GM21367 (cell line): ENCODE measurements around the gene CPA2.
"Not testable (repeated sequence)": the region's sequence is repeated elsewhere in the genome, so short reads cannot be mapped to it uniquely, and the experiment has no call there.

Experiments used
- ATAC-seq: cut with Tn5 transposase; IDR thresholded peaks from one replicate; pipeline ENCODE4 v1.9.1; 2021; ENCODE audit not compliant: unreplicated experiment

The CPA2 gene

DNA sequence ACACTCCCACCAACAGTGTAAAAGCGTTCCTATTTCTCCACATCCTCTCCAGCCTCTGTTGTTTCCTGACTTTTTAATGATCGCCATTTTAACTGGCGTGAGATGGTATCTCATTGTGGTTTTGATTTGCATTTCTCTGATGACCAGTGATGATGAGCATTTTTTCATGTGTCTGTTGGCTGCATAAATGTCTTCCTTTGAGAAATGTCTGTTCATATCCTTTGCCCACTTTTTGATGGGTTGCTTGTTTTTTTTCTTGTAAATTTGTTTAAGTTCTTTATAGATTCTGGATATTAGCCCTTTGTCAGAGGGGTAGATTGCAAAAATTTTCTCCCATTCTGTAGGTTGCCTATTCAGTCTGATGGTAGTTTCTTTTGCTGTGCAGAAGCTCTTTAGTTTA, 17.0 kb upstream of the CPA2 start:
- ATAC-seq, result not testable (repeated sequence)

DNA sequence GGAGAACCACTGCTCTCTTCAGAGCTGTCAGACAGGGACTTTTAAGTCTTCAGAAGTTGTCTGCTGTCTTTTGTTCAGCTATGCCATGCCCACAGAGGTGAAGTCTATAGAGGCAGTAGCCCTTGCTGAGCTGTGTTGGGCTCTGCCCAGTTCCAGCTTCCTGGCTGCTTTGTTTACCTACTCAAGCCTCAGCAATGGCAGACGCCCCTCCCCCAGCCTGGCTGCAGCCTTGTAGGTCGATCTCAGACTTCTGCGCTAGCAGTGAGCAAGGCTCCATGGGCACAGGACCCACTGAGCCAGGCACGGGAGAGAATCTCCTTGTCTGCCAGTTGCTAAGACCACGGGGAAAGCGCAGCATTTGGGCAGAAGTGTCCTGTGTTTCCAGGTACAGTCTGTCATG, 12.1 kb upstream of the CPA2 start:
- no peak for ATAC-seq

DNA sequence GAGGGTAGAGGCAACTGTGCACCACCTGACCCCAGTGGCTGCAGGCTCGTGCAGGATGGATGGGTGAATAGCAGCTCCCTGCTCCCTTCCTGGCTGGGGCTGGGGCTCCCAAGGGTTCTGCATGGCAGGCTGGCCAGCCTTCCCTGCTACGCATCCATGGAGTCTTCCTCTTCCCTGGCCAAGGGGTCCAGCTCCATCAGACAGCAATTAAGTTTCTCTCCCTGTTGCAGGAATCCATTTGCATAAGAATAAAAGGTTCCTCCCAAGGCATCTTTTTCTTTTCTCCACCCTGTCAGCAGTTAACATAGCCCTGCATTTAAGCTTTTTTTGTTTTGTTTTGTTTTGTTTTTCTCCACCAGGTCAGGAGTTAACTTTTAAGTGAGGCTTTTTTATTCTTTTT, 10.0 kb upstream of the CPA2 start:
- no peak for ATAC-seq

DNA sequence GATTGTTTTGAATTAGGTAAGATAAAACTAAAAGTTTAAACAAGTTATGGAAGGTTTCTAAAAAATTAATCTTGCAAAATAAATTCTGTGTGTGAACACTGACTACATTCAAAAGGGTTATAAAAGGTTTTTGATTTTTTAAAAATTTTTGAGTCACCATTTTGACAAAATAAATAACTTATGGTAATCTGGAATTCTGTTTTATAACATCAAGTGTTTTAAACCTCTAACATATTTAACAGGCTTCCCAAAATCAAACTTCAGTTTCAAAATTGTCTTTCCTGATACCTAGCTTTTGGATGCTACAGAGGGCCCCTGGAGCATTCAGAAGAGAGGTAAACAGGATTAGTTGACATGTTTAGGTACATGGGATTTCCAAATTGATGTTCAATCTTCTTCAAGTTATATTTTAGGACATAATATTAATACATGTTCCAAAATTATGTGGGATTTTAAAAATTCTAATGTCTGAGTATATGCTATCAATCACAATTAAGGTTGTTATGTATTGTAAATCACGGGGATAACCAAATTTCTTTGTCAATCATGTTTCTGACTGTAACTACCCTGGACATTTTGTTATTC, 8.1 kb upstream of the CPA2 start:
- no peak for ATAC-seq

DNA sequence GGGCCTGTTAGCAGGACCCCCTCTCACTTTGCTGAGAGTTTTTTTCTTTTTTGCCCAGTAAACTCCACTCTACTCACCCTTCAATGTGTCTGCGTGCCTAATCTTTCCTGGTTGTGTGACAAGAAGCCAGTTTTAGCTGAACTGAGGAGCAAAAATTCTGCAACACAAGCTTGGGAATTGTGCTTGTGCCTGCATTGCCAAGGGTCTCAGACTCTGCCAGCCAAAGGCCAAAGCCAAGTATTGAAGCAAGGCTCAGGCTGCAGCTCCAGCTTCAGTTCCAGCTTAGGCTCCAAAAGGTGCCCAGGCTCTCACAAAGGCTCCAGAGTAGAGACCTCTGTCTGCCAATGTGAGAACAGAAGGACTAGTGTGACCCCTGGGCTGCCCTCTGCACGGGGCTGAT, 4.2 kb upstream of the CPA2 start:
- ATAC-seq, result no peak

DNA sequence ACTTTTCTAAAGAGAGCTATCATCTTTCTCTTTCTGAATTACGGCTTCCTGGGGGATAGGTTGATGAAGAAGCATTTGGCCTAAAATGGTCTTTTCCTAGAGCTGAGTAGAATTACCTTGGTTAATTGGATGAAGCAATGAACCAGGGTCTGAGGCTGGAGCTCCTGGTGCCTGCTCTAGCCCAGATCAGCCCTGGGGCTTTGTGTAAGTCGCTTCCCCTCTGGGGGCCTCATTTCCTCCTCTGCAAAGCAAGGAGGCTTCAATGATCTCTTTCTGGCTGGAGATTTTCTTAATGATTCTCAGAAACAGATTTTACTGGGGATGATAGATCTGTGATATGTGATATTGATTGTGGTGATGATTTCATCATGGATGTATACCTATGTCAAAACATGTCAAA, 3.5 kb upstream of the CPA2 start:
- ATAC-seq, result no peak

DNA sequence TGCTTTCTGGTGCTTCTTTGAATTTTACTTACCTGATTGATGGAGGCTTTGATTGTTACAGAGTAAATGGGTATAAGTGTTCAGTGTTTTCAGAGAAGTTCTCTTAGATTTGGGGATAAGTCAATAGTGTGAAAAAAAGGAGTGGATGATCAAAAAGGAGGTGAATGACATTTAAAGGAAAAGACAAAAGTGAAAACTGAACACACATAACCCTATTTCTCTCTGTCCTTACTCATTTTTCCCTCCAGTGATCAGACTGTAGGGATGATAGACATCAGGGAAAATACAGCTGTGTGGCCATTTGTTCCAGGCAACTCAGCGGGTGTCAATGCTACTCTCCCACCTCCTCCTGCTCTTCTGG, 278 bp downstream of the CPA2 start:
- ATAC-seq, result no peak

DNA sequence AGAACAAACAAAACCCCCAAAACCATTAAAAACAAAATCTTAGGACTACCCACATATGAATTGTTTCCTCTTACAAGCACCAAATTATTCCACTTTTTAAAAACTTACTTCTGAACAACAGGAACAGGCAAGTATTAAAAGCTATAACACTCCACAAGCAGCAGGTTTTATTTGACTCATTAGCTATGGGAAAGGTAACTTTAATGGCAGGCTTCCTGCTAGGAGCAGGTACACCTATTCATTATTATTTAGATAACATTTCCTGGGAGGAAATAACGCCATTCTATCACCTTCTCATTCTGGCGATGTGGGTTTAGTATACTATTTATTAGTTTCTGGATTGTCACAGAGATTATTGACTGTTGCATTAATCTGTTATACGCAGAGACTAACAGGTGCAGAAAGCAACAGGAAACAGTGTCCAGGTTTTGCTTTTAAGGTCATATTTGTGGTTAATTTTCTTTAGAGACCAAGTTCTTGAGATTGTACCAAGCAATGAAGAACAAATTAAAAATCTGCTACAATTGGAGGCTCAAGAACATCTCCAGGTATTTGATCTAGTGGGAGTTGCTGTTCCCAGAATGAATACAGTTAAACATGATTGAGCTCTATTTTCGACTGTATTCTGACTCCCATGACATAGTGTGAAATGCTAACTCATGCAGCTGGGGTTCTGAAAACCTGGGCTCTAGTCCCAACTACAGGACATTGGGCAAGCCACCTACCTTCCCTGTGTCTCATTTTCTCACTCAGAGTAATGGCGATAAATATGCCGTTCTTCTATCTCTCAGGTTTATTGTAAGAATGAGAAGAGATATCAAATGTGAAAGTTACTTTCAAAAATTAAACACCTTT, 2.0 kb downstream of the CPA2 start:
- no peak for ATAC-seq

DNA sequence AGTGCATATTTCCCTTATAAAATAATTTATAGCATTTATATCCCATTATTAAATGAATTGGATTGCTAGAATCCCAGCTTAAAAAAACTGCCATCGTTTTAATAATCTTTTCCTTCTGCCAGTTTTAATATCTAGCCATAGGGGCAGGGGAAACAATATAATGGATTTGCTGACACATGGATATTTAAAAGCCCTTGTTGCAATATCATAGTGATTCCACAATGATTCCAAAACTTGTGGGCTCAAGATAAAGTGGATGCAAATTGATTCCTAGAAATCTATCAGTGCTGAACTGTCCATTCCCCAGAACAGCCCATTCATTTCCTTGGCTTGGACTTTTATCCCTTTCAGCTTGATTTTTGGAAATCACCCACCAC, 2.6 kb downstream of the CPA2 start:
- no peak for ATAC-seq

DNA sequence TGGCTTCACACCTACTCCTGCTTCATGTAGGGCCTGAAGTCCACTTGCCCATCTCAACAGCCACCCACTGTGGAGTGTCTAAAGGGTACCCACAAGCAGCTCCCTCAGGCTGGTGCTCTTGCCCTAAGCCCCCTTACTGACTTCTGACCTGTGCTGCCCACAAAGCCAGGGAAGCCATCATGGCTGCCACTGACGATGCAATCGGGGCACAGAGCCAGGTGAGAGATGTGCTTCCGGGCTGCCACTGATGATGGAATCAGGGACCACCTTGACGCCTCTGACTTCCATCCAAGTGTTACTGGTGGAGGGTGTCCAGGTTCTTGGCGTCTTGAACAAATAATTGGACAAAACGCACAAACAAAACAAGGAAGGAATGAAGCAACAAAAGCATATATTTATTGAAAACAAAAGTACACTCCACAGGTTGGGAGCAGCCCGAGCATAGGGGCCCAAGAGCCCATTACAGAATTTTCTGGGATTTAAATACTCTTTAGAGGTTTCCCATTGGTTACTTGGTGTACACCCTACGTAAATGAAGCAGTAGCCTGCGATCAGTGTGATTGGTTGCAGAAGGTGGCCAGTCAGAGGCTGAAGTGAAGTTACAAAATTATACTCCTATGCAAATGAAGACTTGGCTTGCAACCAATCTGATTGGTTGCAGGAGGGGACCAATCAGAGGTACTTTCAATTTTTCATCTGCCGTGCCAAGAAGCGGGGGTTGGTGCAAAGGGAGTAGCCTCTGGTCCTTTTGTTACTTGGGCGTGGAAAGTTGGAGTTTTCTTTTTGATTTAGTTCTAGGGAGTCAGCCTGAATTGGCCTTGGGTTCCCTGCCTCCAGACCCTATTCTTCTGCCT, 4.5 kb downstream of the CPA2 start:
- no peak for ATAC-seq

DNA sequence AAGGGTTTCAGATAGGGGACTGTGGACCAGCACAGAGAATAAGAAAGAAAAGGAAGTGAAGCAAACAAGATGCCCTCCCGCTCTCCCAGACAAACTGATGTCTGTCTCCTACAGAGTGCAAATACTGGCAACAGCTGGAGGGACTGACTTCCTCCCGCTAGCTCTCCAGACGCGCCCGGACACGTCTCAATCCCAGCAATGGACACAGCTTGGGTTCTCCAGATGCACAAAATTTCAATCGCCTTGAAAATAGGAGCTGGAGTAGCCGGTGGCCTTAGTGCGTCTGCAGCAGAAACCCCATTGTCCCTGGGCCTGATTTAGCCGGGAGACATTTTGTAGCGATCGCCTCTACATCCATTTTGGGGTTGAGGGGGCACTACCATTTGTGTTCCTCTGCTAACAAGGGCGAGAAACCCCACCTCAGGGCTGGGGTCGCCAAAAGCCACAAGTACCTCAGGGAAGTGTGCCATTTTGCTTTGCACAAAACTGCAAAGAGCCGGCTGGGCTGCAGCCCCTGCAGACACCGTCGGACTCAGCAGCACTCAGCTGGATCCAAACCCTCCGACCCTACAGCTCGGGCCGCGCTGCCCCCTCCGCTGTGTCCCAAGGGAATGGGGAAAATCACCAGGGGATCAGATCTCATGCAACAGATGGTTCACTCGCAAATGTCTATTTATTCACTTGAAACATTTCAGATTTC, 5.9 kb downstream of the CPA2 start:
- ATAC-seq, result no peak

DNA sequence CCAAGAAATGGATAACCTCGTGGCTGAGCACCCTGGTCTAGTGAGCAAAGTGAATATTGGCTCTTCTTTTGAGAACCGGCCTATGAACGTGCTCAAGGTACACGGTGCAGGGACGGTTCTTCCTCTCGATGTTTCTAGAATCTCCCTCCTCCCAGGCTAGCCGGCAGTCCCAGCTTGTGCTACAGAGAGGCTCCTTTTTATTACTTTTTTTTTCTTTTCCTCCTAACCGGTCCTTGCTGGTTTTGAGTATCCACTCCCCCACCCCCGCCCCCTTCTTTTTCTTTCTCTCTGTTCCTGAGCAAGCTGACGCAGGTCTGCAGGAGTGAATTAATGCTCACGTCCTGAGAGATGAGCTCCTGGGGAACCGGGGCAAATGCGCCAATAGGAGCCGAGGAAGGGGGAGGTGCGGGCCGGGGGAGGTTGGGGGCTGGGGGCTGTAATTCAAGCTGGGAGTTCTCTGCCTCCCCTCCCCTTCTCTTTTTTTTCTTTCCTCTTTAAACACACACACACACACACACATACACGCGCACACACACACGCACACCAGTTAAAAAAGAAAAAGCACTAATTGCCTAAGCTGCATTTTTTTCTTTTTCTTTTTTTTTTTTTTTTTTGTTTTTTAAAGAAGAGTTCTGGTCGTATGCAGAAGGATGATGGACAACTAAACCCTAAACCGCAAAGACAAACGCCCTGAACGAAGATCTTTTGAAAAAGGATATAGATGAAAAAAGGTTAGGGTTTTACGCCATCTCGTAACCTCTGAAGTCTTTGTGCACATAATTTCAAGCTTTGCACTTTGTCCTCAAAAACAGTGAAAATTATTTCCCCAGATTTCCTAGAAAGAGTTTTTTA, 6.6 kb downstream of the CPA2 start:
- ATAC-seq, result no peak

DNA sequence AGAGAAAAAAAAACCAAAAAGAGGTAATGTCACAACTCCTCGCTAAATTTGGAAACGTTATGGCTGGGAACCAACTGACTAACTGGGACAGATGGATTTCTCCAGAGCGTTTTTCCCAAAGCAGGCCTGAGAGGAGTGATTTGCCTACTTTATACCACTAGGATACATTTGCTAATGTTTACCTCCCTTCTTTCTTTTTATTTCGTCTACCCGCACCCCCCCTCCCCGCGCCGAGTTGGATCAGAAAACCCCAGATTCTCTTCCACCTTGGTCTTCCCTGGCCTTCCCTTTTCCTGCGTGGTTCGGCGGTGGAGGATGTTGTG, 7.2 kb downstream of the CPA2 start:
- ATAC-seq, result no peak

DNA sequence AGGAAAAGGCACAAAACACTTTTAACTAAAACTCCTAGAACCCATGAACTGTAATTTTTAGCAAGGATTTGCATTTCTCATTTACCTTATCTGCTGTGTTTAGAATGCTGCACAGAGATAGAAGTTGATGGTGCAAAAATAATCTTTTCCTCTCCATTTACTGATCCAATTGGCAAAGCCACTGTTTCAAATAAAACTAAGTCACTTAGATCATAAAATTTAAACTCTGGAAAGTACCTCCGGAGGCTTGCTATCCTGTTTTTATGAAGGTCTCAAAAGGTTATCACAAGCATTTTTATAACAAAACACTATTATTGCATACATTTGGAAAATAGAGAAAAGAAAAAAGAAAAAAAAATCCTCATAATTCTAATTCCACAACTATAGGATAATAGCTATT, 7.6 kb downstream of the CPA2 start:
- ATAC-seq, result no peak

DNA sequence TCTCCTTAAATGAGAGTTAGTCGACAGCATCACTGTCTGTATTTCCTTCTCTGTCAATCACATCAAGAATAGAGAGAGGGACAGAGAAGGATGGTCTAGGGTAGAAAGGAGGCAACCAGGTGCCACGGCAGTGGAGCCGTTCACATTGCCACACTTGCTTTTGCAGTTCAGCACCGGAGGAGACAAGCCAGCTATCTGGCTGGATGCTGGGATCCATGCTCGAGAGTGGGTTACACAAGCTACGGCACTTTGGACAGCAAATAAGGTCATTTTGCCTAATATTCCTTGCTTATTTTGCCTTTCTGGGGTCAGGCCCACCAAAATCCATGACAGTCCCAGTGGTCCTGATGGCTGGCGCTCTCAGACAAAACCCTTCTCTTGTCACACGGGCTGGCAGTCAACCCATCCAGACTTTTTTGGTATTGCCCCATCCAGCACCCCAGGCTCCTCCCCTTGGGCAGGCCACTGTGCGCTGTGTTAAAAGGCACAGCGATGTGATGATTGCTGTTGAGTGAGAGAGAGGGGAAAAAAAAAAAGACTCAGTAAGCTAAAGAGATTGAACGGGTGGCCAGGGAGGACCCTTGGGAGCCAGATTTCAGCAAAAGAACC, 8.4 kb downstream of the CPA2 start:
- no peak for ATAC-seq

DNA sequence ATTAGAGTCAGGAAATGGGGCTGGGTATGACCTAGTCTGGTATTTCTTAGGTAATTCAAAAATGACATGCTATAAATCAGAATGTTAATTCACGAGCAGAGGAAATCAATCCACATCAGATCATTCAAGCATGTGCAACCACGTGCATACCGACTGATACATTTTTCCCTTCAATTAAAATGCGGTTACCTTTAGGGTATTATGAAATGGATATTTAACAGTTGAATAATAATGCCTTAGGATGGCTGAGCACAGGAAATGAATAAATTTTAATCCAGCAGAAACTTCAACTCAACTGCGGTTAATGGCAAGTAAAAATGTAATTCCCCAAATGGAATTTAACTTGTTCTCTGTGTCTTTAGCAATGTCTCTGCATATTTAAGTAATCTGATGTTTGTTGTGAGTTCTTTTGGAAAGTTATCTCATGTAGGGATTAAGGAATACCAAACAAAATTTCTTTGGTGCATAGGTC, 9.2 kb downstream of the CPA2 start:
- ATAC-seq, result no peak

DNA sequence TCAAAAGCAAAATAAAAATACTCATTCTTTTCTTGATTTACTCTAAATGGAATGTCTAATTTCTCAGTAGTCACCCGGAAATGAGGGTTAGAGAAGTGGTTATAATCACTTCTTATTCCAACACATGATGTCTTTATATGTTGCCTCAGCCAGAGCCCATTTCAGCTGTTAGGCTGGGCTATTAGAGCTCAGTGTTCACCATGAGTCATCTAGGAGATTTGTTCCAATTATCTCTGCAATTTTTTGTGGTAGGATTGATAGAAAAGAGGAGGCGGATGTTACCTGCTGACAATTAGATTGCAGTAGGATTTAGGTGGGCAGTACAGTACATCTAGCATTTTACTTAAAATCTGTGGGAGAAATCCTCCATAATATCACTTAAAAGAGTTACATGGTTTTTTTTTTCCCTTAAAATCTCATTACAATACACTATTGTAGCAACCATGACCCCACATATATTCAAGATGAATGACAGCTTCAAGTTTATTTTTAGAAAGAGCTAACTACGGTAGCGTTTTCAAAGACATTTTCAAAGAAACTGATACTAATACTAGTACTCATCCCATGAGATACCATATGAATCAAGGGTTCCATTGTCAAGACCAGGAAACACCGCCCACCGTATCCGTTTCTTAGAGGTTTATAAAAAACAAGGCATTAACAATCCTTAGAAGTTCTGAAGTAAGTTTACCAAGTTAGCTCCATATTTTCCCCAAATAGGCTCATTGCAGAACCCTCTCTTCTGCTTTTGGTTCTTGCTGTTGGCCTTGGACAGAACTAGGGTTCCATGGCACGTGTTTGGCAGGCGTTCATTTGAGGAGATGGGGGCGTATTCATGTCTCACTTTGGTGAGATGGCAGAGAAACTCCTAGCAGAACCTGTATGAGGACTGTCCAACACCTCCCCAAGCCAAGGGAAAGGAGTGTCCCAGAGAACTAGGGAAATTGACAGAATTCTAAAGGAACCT, 10.4 kb downstream of the CPA2 start:
- no peak for ATAC-seq

DNA sequence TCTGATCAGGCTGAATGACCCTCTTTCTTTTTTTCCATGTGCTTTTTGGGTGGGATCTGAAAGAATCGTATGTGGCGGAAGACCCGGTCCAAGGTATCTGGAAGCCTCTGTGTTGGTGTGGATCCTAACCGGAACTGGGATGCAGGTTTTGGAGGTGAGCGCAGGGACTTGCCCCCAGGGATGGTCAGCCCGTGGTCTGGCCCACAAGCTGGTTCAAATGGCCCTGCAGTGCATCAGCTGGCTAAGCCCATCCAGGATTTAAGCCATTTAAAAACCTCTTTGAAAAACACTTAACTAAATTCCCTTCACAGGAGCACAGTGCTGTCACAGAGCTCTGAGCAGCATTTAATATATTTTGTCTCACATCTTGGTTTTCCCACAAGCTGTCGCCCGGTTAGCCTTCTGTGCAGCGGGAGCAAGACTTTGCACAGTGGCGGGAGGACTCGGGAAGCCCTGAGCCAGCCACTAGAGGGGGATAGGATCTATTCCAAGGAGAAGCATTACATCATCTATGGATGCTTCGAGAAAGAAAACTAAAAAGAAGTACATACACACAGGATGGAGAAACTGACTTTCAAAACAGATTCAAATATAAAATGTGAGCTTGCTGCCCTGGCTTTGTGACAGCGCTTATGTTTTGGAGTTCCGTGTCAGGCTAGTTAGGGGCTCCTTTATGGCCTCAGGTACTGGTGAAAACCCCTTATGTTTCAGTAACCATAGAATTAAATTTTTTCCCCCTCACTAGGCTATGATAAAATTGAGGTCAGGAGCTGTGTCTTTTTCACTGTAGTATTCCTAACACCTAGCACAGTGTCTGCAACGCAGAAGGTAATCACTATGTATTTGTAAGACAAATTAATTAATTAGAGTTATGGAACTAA, 11.3 kb downstream of the CPA2 start:
- no peak for ATAC-seq
